Gastrocnemius medialis (tissue), 4 donors: ENCODE data around the gene DDX11.
"Not testable (repeated sequence)": the region's sequence is repeated elsewhere in the genome, so short reads cannot be mapped to it uniquely, and the experiment has no call there.

Experiments used
- POLR2A ChIP-seq, 2 donors: fragments of 450-650 bp; IDR thresholded peaks; one replicate each; pipeline ENCODE4 v1.6.1; 2017; ENCODE audit warnings: antibody characterized with exemption in 2 of 2, mild to moderate bottlenecking in 2 of 2, moderate library complexity in 2 of 2
- TF ChIP-seq, protein P1 (sequence below), 5 experiments: fragments of 450-650 bp in 3 of 5; fragments of 200-600 bp in 2 of 5; sonication (generic) in 2 of 5; IDR thresholded peaks in 4 of 5; conservative IDR thresholded peaks in 1 of 5; 1 replicate in 4 of 5; 2 replicates in 1 of 5; pipeline ENCODE4 v1.5.1; 2016 to 2019; ENCODE audit warnings: antibody characterized with exemption in 5 of 5, mild to moderate bottlenecking in 3 of 5, moderate library complexity in 3 of 5

DNA sequence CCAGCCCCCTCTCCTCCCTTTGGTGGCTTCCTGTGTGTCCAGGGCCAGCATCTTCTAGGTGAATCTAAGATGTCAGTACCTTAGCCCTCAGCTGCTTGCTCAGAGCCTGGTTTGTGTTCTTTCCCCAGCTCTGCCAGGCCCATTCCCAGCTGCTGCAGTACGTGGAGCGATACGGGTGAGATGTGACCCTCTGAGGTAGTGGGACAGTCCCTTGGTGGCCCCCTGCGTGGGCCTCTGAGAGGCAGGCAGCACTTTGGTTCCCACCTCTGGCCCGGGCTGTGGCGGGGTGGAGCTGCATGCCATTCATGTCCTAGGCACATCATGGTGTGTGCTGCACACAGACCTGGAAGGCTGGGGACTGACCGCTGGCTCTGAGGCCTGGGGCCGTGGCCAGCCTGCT lies 19.1 kb downstream of the DDX11 start:
- TF ChIP-seq POLR2A (IDR thresholded peaks at IDR 0.05), result not testable (repeated sequence)
- TF ChIP-seq, protein P1, sequence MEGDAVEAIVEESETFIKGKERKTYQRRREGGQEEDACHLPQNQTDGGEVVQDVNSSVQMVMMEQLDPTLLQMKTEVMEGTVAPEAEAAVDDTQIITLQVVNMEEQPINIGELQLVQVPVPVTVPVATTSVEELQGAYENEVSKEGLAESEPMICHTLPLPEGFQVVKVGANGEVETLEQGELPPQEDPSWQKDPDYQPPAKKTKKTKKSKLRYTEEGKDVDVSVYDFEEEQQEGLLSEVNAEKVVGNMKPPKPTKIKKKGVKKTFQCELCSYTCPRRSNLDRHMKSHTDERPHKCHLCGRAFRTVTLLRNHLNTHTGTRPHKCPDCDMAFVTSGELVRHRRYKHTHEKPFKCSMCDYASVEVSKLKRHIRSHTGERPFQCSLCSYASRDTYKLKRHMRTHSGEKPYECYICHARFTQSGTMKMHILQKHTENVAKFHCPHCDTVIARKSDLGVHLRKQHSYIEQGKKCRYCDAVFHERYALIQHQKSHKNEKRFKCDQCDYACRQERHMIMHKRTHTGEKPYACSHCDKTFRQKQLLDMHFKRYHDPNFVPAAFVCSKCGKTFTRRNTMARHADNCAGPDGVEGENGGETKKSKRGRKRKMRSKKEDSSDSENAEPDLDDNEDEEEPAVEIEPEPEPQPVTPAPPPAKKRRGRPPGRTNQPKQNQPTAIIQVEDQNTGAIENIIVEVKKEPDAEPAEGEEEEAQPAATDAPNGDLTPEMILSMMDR (IDR thresholded peaks at IDR 0.05 in 4 of 5, conservative IDR thresholded peaks at IDR 0.05 in 1 of 5), result not testable (repeated sequence)
